HTR-8/SVneo (cell line): ENCODE measurements around the gene CCDC91.
"Not testable (repeated sequence)": the region's sequence is repeated elsewhere in the genome, so short reads cannot be mapped to it uniquely, and the experiment has no call there.

Experiments
- DNase-seq: peaks from one replicate; pipeline ENCODE4 v3.0.0; 2011; ENCODE audit warnings: low spot score, mixed read lengths; ENCODE audit not compliant: insufficient read length
- FAIRE-seq: peaks from 2 replicates; lab custom pipeline; 2011; peaks lifted over from hg19 to GRCh38; lab: Jason Lieb, UNC

The CCDC91 gene

GRCh38 chr12:28178775-28179174, 11.5 kb upstream of the CCDC91 start:
- DNase-seq (no peak), FAIRE-seq (peak; percentile 87)

- FAIRE-seq (peak; percentile 55), DNase-seq (no peak)
Observed at GRCh38 chr12:28180786-28181185, 9.5 kb upstream of the CCDC91 start.

- no peak for DNase-seq
- peak; percentile 49 for FAIRE-seq
Observed at GRCh38 chr12:28184375-28184774, 5.9 kb upstream of the CCDC91 start.

GRCh38 chr12:28186500-28186899, 3.8 kb upstream of the CCDC91 start:
- DNase-seq (no peak), FAIRE-seq (peak; percentile 48)

- no peak for FAIRE-seq
- DNase-seq = no peak
Observed at GRCh38 chr12:28189784-28190320, 404 bp upstream of the CCDC91 start.

GRCh38 chr12:28191051-28192048, 1.1 kb downstream of the CCDC91 start:
- FAIRE-seq (peak; percentile 90), DNase-seq (peak; percentile 31)

- DNase-seq = no peak
- FAIRE-seq = peak; percentile 9
Observed at GRCh38 chr12:28192125-28192524, 1.9 kb downstream of the CCDC91 start.

- peak; percentile 94 for FAIRE-seq
- not testable (repeated sequence) for DNase-seq
Observed at GRCh38 chr12:28194621-28195020, 4.4 kb downstream of the CCDC91 start.

GRCh38 chr12:28201136-28201535, 10.9 kb downstream of the CCDC91 start:
- FAIRE-seq, DNase-seq: not testable (repeated sequence)

- DNase-seq (no peak), FAIRE-seq (peak; percentile 68)
Observed at GRCh38 chr12:28202374-28203130, 12.3 kb downstream of the CCDC91 start.

- DNase-seq (no peak), FAIRE-seq (no peak)
Observed at GRCh38 chr12:28209782-28210181, 19.5 kb downstream of the CCDC91 start.

GRCh38 chr12:28212182-28212581, 21.9 kb downstream of the CCDC91 start:
- FAIRE-seq (no peak), DNase-seq (no peak)

GRCh38 chr12:28215021-28215420, 24.8 kb downstream of the CCDC91 start:
- no peak for FAIRE-seq

GRCh38 chr12:28216016-28216415, 25.8 kb downstream of the CCDC91 start:
- FAIRE-seq = no peak
- no peak for DNase-seq

More at GRCh38 chr12:28215021-28215420, 24.8 kb downstream of the CCDC91 start:
- no peak for DNase-seq

- peak; percentile 74 for FAIRE-seq
- DNase-seq = no peak
Observed at GRCh38 chr12:28217805-28218204, 27.5 kb downstream of the CCDC91 start.

GRCh38 chr12:28218875-28219274, 28.6 kb downstream of the CCDC91 start:
- no peak for FAIRE-seq
- DNase-seq = no peak

GRCh38 chr12:28219827-28220226, 29.6 kb downstream of the CCDC91 start:
- no peak for FAIRE-seq

GRCh38 chr12:28222081-28222700, 31.9 kb downstream of the CCDC91 start:
- FAIRE-seq (no peak), DNase-seq (no peak)

More at GRCh38 chr12:28219827-28220226, 29.6 kb downstream of the CCDC91 start:
- no peak for DNase-seq

GRCh38 chr12:28223025-28223554, 32.8 kb downstream of the CCDC91 start:
- FAIRE-seq (no peak), DNase-seq (no peak)

- no peak for FAIRE-seq
- DNase-seq = no peak
Observed at GRCh38 chr12:28223858-28224257, 33.6 kb downstream of the CCDC91 start.
